H1 (cell line): ENCODE results near the gene MYOD1. TPM values are rescaled to one million over a fixed set of nuclear protein-coding genes. Genes with fewer than 3 reads are reported as not detected.

Source experiments
- CTCF ChIA-PET: fragments of 300-600 bp; sonication (Branson Sonifier 250); formaldehyde crosslinking; loops from one replicate; lab custom pipeline; 2021; ENCODE audit not compliant: partially characterized antibody; lab: Charles Lee
- POLR2A ChIA-PET: fragments of 300-600 bp; sonication (Branson Sonifier 250); formaldehyde crosslinking; loops from one replicate; lab custom pipeline; 2021; ENCODE audit warnings: inconsistent platforms; ENCODE audit not compliant: partially characterized antibody; lab: Charles Lee
- DNase-seq, 2 experiments: peaks; one replicate each; pipeline versions ENCODE4 v3.0.0 to v3.0.0-alpha.2; 2010 to 2022; ENCODE audit warnings: low spot score in 2 of 2, low read depth in 1 of 2, mixed read lengths in 1 of 2
- FAIRE-seq: peaks from 2 replicates; lab custom pipeline; 2011; peaks lifted over from hg19 to GRCh38; lab: Jason Lieb, UNC
- H2AFZ ChIP-seq: 2 replicates; pipeline ENCODE4 v1.8.1; 2012; ENCODE audit warnings: low read length, inconsistent platforms
- H2AK5ac ChIP-seq: 2 replicates; pipeline ENCODE4 v1.6.1; 2013; ENCODE audit warnings: low read depth, low read length
- H2BK120ac ChIP-seq: replicated peaks from 2 replicates; pipeline ENCODE3; 2013; ENCODE audit warnings: low read depth, low read length, inconsistent platforms
- H2BK12ac ChIP-seq: 2 replicates; pipeline ENCODE4 v1.6.1; 2013; ENCODE audit warnings: low read depth, low read length
- H2BK15ac ChIP-seq: 2 replicates; pipeline ENCODE4 v1.6.1; 2013; ENCODE audit warnings: low read length
- H2BK20ac ChIP-seq: 2 replicates; pipeline ENCODE4 v1.6.1; 2013; ENCODE audit warnings: low read length
- H2BK5ac ChIP-seq: 2 replicates; pipeline ENCODE4 v1.6.1; 2013; ENCODE audit warnings: low read depth, low read length
- H3K14ac ChIP-seq: 2 replicates; pipeline ENCODE4 v1.6.1; 2013; ENCODE audit warnings: inconsistent platforms; ENCODE audit not compliant: insufficient read length
- H3K18ac ChIP-seq: 2 replicates; pipeline ENCODE4 v1.6.1; 2013; ENCODE audit warnings: low read length; ENCODE audit errors: extremely low read depth
- H3K23ac ChIP-seq: 2 replicates; pipeline ENCODE4 v1.6.1; 2013; ENCODE audit warnings: inconsistent platforms; ENCODE audit not compliant: insufficient read length
- H3K23me2 ChIP-seq: 2 replicates; pipeline ENCODE4 v1.6.1; 2013; ENCODE audit warnings: low read depth, low read length
- H3K27ac ChIP-seq: 2 replicates; pipeline ENCODE4 v1.6.1; 2011; ENCODE audit warnings: low read depth, low read length, inconsistent platforms
- H3K27me3 ChIP-seq, 4 experiments: replicated peaks in 1 of 4; 1 replicate in 1 of 4; 2 replicates in 3 of 4; pipeline versions ENCODE4 v1.6.1 to v1.8.1; 2011 to 2013; ENCODE audit warnings: low read length in 3 of 4, mild to moderate bottlenecking in 3 of 4, inconsistent platforms in 2 of 4, mixed read lengths in 2 of 4, moderate library complexity in 1 of 4; ENCODE audit not compliant: control insufficient read depth in 3 of 4, insufficient read depth in 3 of 4; ENCODE audit errors: extremely low read depth in 1 of 4
- H3K36me3 ChIP-seq, 4 experiments: 2 replicates each; pipeline versions ENCODE4 v1.6.1 to v1.8.1; 2011 to 2013; ENCODE audit warnings: mild to moderate bottlenecking in 4 of 4, low read length in 3 of 4, moderate library complexity in 2 of 4, control low read depth in 1 of 4, inconsistent platforms in 1 of 4; ENCODE audit not compliant: insufficient read depth in 4 of 4, control insufficient read depth in 2 of 4
- H3K4ac ChIP-seq: replicated peaks from 2 replicates; pipeline ENCODE3; 2013; ENCODE audit warnings: low read length, low read depth, mixed read lengths, inconsistent platforms; ENCODE audit not compliant: insufficient read length
- H3K4me1 ChIP-seq, 4 experiments: replicated peaks in 1 of 4; 1 replicate in 1 of 4; 2 replicates in 3 of 4; pipeline versions ENCODE4 v1.6.1 to v1.8.1; 2011 to 2013; ENCODE audit warnings: low read length in 3 of 4, inconsistent platforms in 2 of 4, mixed read lengths in 1 of 4; ENCODE audit not compliant: insufficient read depth in 4 of 4, control insufficient read depth in 3 of 4
- H3K4me2 ChIP-seq, 2 experiments: 2 replicates each; pipeline versions ENCODE4 v1.6.1 to v1.8.1; 2011 to 2013; ENCODE audit warnings: low read depth in 2 of 2, low read length in 2 of 2, control low read depth in 1 of 2, inconsistent platforms in 1 of 2, mild to moderate bottlenecking in 1 of 2; ENCODE audit not compliant: insufficient read depth in 1 of 2
- H3K4me3 ChIP-seq, 4 experiments: fragments of 200-600, 300-600 bp in 1 of 4; sonication (generic), shearing (Covaris generic), sonication (Bioruptor Twin) in 1 of 4; 2 replicates each; pipeline versions ENCODE4 v1.5.1 to v1.8.1; 2011 to 2016; ENCODE audit warnings: low read length in 4 of 4, low read depth in 3 of 4, control low read depth in 2 of 4, inconsistent platforms in 2 of 4, mild to moderate bottlenecking in 2 of 4, mixed read lengths in 1 of 4, moderate library complexity in 1 of 4; ENCODE audit not compliant: insufficient read depth in 2 of 4; ENCODE audit errors: extremely low read depth in 1 of 4
- H3K56ac ChIP-seq: replicated peaks from 2 replicates; pipeline ENCODE3; 2013; ENCODE audit warnings: low read depth, mild to moderate bottlenecking, mixed read lengths, low read length, inconsistent platforms; ENCODE audit not compliant: insufficient read length
- H3K79me1 ChIP-seq: 2 replicates; pipeline ENCODE4 v1.6.1; 2013; ENCODE audit warnings: low read depth, low read length, control low read depth
- H3K79me2 ChIP-seq, 2 experiments: 2 replicates each; pipeline versions ENCODE4 v1.6.1 to v1.8.1; 2012 to 2013; ENCODE audit warnings: low read length in 2 of 2, mild to moderate bottlenecking in 2 of 2, inconsistent platforms in 1 of 2; ENCODE audit not compliant: insufficient read depth in 2 of 2, control insufficient read depth in 1 of 2
- H3K9ac ChIP-seq, 4 experiments: replicated peaks in 1 of 4; 1 replicate in 1 of 4; 2 replicates in 3 of 4; pipeline versions ENCODE4 v1.6.1 to v1.8.1; 2011 to 2013; ENCODE audit warnings: low read depth in 3 of 4, low read length in 3 of 4, control low read depth in 2 of 4, mild to moderate bottlenecking in 2 of 4, moderate library complexity in 2 of 4, inconsistent platforms in 1 of 4; ENCODE audit errors: extremely low read depth in 1 of 4
- H3K9me3 ChIP-seq, 2 experiments: 2 replicates each; pipeline versions ENCODE4 v1.6.1 to v1.8.1; 2012 to 2013; ENCODE audit warnings: mild to moderate bottlenecking in 2 of 2, moderate library complexity in 2 of 2, control low read depth in 1 of 2, inconsistent platforms in 1 of 2, low read depth in 1 of 2, low read length in 1 of 2, mixed read lengths in 1 of 2; ENCODE audit not compliant: insufficient read depth in 2 of 2
- H4K20me1 ChIP-seq, 2 experiments: replicated peaks in 1 of 2; 2 replicates each; pipeline versions ENCODE3 to v1.8.1; 2011 to 2013; ENCODE audit warnings: inconsistent platforms in 2 of 2, low read length in 2 of 2, mild to moderate bottlenecking in 1 of 2; ENCODE audit not compliant: insufficient read depth in 2 of 2, control insufficient read depth in 1 of 2
- H4K5ac ChIP-seq: 2 replicates; pipeline ENCODE4 v1.6.1; 2013; ENCODE audit warnings: low read length, low read depth, mixed read lengths, inconsistent platforms; ENCODE audit not compliant: insufficient read length
- H4K8ac ChIP-seq: 2 replicates; pipeline ENCODE4 v1.8.0; 2013; ENCODE audit warnings: mild to moderate bottlenecking, moderate library complexity, low read length, inconsistent platforms; ENCODE audit not compliant: insufficient read depth; ENCODE audit errors: extremely low read depth
- H4K91ac ChIP-seq: replicated peaks from 2 replicates; pipeline ENCODE3; 2013; ENCODE audit warnings: low read length, mixed read lengths, inconsistent platforms; ENCODE audit not compliant: insufficient read length
- CBX5 ChIP-seq: fragments of 300-800, 300-1000 bp; sonication (generic); IDR thresholded peaks from 2 replicates; pipeline ENCODE4 v1.7.1; 2016; ENCODE audit warnings: antibody characterized with exemption, low read length, low read depth
- CTCF ChIP-seq, 3 experiments: IDR thresholded peaks; 1 replicate in 2 of 3; 2 replicates in 1 of 3; pipeline versions ENCODE4 v1.5.1 to v1.6.1; 2011; ENCODE audit warnings: low read length in 3 of 3, mild to moderate bottlenecking in 3 of 3, inconsistent platforms in 2 of 3, low read depth in 1 of 3, moderate library complexity in 1 of 3; ENCODE audit not compliant: insufficient read depth in 1 of 3; ENCODE audit errors: control extremely low read depth in 1 of 3
- JUND ChIP-seq: IDR thresholded peaks from 2 replicates; pipeline ENCODE4 v1.6.1; 2011; ENCODE audit warnings: mild to moderate bottlenecking, improper control_type of control experiment, low read length
- NRF1 ChIP-seq: IDR thresholded peaks from 2 replicates; pipeline ENCODE4 v1.6.1; 2011; ENCODE audit warnings: mild to moderate bottlenecking, low read depth, low read length, improper control_type of control experiment
- SP1 ChIP-seq: IDR thresholded peaks from 2 replicates; pipeline ENCODE4 v1.6.1; 2011; ENCODE audit warnings: low read depth, low read length
- TAF7 ChIP-seq: optimal IDR thresholded peaks from 2 replicates; pipeline ENCODE3; 2011; ENCODE audit warnings: low read depth, mild to moderate bottlenecking, inconsistent platforms, low read length, moderate library complexity, borderline replicate concordance
- TBP ChIP-seq: IDR thresholded peaks from 2 replicates; pipeline ENCODE4 v1.6.1; 2011; ENCODE audit warnings: low read depth, low read length, improper control_type of control experiment
- USF2 ChIP-seq: IDR thresholded peaks from 2 replicates; pipeline ENCODE4 v1.6.1; 2011; ENCODE audit warnings: low read length, improper control_type of control experiment
- WGBS, 2 experiments: shearing (Covaris generic) in 1 of 2; methylation state at CpG; one replicate each; pipeline versions ENCODE4 v1.1.6 to v1.1.7; 2013 to 2015; ENCODE audit warnings: low lambda C conversion rate in 2 of 2, mixed read lengths in 2 of 2, inconsistent platforms in 1 of 2, low coverage in 1 of 2, missing lambda C conversion rate in 1 of 2; ENCODE audit not compliant: insufficient replicate concordance in 2 of 2, insufficient coverage in 1 of 2, insufficient read length in 1 of 2; ENCODE audit errors: extremely low coverage in 1 of 2, missing lambda C conversion rate in 1 of 2; 5-methylcytosine and 5-hydroxymethylcytosine counted together
- polyA plus RNA-seq, 7 experiments: library from polyadenylated mRNA; depleted of rRNA in 3 of 7; stranded (reverse) in 5 of 7; unstranded in 2 of 7; fragments of >200 nt in 5 of 7; fragments of 200-250 nt in 2 of 7; gene quantifications; 1 replicate in 5 of 7; 2 replicates in 1 of 7; 4 replicates in 1 of 7; pipeline versions ENCODE4 v1.2.1 to v1.2.3, GENCODE V29; 2011 to 2013; ENCODE audit warnings: missing spikeins in 2 of 7, mixed read lengths in 2 of 7
- total RNA-seq: library from RNA; stranded (reverse); fragmentation: NEBNext Ultra II Directional; extraction: Animal tissue kit (Norgen Biotek cat#: 25700); gene quantifications from 2 replicates; pipeline ENCODE4 v1.2.1, GENCODE V29; 2021

MYOD1 gene
- total and polyA plus RNA-seq, 2 of the 8 experiments (the other 6 are each of a cell fraction or from before 2014, with no cell fraction given): not detected

GRCh38 chr11:17684550-17684949 is 34.8 kb upstream of the MYOD1 start:
- Histone ChIP-seq H3K4me3 (no peak overlapping the region), H2BK12ac (no peak overlapping the region), H2AFZ (no peak overlapping the region), H3K9ac (no peak overlapping the region), H3K9me3 (no peaks in the 10 kb centered on the region), H3K27ac (no peak overlapping the region), H3K18ac (no peak overlapping the region), H3K79me1 (no peaks in the 10 kb centered on the region), H2AK5ac (no peak overlapping the region), H2BK120ac (no peak overlapping the region), H3K36me3 (no peaks in the 10 kb centered on the region), H3K4ac (no peak overlapping the region), H3K23me2 (no peaks in the 10 kb centered on the region), H4K20me1 (no peaks in the 10 kb centered on the region), H3K79me2 (no peaks in the 10 kb centered on the region), H4K5ac (no peak overlapping the region), H4K8ac (no peak overlapping the region), H3K27me3 (no peaks in the 10 kb centered on the region; a peak in 2 of 7 replicates), H2BK5ac (no peak overlapping the region), H2BK15ac (no peak overlapping the region), H2BK20ac (no peak overlapping the region), H3K14ac (no peak overlapping the region), H3K4me2 (no peak overlapping the region), H4K91ac (no peak overlapping the region), H3K56ac (no peak overlapping the region), H3K4me1 (no peaks in the 10 kb centered on the region), H3K23ac (no peak overlapping the region)
- ChIA-PET CTCF (interaction anchor here (1.1 to 1.3 kb wide), 3 partner anchors 36 to 40 kb away, joined by 3 to 5 read pairs (median 3); no protein-coding TSS in a partner anchor), POLR2A (no interaction called here)
- FAIRE-seq: no peak
- TF ChIP-seq CBX5: no peak
- TF ChIP-seq SP1: no peak
- no peak for TF ChIP-seq USF2
- TF ChIP-seq NRF1: no peak
- no peak for TF ChIP-seq JUND
- TF ChIP-seq CTCF (IDR thresholded peaks at IDR 0.05; ENCODE audit: control extremely low read depth in 1 of 3, insufficient read depth in 1 of 3, low read depth in 1 of 3, low read length in 3 of 3): no peak
- no peak for TF ChIP-seq TBP
- no peak for TF ChIP-seq TAF7
- no peak for DNase-seq
- WGBS, 2 experiments: 82% methylated on average over 5 of the region's 5 CpGs; no CpG with 5 or more reads in 1 of the 2 experiments
